AG09309 (cell line): ENCODE results near the gene LYZL1.

Source experiments
- DNase-seq: peaks from one replicate; pipeline ENCODE4 v3.0.0-alpha.2; 2010; ENCODE audit warnings: low read depth
- H3K4me3 ChIP-seq: 2 replicates; pipeline ENCODE4 v1.5.1; 2011; ENCODE audit warnings: mild to moderate bottlenecking, low read depth, low read length, moderate library complexity; ENCODE audit not compliant: control insufficient read depth
- TF ChIP-seq, protein P1 (sequence below): IDR thresholded peaks from 2 replicates; pipeline ENCODE4 v1.5.1; 2011; ENCODE audit warnings: mild to moderate bottlenecking, low read depth, low read length, inconsistent platforms; ENCODE audit not compliant: insufficient read depth, control insufficient read depth; ENCODE audit errors: missing control alignments

LYZL1 gene

GRCh38 chr10:29259498-29259897 lies 29.4 kb upstream of the LYZL1 start:
- H3K4me3 ChIP-seq: no peak overlapping the region
- DNase-seq: no peak
- TF ChIP-seq, protein P1, sequence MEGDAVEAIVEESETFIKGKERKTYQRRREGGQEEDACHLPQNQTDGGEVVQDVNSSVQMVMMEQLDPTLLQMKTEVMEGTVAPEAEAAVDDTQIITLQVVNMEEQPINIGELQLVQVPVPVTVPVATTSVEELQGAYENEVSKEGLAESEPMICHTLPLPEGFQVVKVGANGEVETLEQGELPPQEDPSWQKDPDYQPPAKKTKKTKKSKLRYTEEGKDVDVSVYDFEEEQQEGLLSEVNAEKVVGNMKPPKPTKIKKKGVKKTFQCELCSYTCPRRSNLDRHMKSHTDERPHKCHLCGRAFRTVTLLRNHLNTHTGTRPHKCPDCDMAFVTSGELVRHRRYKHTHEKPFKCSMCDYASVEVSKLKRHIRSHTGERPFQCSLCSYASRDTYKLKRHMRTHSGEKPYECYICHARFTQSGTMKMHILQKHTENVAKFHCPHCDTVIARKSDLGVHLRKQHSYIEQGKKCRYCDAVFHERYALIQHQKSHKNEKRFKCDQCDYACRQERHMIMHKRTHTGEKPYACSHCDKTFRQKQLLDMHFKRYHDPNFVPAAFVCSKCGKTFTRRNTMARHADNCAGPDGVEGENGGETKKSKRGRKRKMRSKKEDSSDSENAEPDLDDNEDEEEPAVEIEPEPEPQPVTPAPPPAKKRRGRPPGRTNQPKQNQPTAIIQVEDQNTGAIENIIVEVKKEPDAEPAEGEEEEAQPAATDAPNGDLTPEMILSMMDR: no peak

DNA sequence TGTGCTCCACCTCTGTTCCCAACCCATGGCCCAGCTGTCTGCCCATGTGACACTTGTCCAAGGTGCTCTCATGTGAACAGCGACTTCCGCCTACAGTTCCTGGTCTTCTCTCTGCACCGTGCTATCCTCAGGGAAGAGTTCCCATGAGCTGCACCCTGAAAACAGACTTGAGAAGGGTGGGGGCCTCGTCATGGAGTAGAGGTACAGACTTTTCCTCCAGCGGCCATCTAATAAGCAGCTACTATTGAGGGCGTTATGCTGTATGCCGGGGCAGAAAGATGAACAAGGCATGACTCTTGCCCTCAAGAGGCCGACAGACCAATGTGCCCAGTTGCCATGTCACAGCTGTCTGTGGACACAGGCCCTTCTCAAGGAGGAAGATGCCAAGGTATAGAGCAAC lies 25.4 kb upstream of the LYZL1 start:
- TF ChIP-seq, protein P1: no peak
- no peak for DNase-seq
- no peak overlapping the region for H3K4me3 ChIP-seq

DNA sequence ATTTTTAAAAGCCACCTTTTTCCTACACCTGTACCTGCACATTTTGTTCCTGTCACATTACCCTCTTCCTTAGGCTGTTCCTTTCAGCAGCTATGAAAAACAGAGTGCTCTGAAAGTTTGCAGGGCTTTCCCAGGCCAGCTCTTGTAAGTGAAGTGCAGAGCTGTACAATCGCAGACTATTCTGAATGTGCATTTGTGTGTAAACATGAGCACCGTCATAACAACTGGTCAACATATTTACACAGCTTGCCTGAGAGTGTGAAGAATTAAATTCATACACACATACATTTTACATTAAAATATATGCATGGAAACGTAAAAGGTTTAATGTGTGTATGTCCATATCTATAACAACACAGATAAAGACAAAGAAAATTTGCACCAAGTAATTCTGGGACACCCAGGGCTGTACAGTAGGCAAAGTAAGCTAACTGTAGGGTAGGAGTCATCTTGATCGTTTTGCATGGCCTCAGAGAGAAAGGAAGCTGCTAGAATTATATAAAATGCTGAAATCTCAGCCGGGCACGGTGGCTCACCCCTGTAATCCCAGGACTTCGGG lies 23.6 kb upstream of the LYZL1 start:
- no peak overlapping the region for H3K4me3 ChIP-seq
- DNase-seq: no peak
- TF ChIP-seq, protein P1: no peak

DNA sequence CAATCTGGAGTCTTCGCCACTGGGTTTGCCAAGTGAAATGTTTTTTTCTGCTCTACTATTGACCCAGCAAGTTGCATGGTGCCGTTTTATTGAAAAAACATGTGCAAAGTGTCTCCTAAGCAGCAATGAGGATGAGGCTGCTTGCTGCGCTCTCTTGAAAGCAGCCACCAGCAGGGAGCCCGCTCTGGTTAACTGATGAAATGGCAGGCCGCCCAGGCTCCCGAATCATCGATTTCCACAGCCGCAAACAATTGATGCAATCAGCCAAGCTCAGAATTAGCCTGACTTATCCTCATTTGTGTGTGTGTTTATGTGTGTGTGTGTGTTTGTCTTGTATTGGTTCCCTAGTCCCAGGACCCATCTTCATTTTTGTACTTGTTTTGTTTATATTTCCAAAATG lies 22.2 kb upstream of the LYZL1 start:
- TF ChIP-seq, protein P1: no peak
- no peak overlapping the region for H3K4me3 ChIP-seq
- DNase-seq: peak; percentile 55

DNA sequence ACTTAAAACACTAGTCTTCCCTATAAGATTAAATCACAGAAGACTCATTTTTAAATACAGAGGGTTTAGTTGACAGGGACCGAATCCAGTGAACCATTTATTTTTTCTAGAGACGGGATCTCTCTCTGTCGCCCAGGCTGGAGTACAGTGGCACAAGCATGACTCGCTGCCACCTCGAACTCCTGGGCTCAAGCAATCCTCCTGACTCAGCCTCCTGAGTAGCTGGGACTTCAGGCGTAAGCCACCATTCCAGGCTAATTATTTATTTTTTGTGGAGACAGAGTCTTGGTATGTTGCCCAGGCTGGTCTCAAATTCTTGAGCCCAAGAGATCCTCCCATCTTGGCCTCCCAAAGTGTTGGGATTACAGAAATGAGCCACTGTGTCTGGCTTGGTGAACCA lies 20.9 kb upstream of the LYZL1 start:
- TF ChIP-seq, protein P1: no peak
- no peak for DNase-seq
- no peak overlapping the region for H3K4me3 ChIP-seq

GRCh38 chr10:29269486-29269885 lies 19.4 kb upstream of the LYZL1 start:
- TF ChIP-seq, protein P1: no peak
- DNase-seq: no peak
- H3K4me3 ChIP-seq: no peak overlapping the region

DNA sequence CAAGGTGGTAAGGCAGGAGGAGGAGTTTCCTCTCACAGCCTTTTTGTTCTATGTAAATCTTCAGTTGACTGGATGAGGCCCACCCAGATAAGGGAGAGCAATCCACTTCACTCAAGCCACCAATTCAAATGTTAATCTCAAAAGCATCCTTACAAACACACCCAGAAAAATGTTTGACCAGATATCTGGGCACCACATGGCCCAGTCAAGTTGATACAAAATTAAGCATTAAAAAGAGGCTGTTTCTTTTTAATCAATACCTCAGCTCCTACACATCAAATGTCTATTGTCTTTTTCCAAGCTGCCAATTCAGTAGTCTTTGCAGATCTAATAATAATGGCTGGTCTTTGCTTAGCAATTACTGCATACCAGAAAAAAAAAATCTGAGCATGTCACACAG lies 18.0 kb upstream of the LYZL1 start:
- TF ChIP-seq, protein P1: no peak
- no peak for DNase-seq

More for the DNA sequence above, 18.0 kb upstream of the LYZL1 start:
- H3K4me3 ChIP-seq: no peak overlapping the region
